Measurements from ENCODE around the gene CYCS.

GRCh38 chr7:25125137-25125946 is at the start of gene CYCS:
- TF ChIP-seq CTCF (conservative IDR thresholded peaks at IDR 0.05; ENCODE audit: low read length) = no peak
- no peak for TF ChIP-seq EZH2phosphoT487 (IDR thresholded peaks at IDR 0.05; ENCODE audit: borderline replicate concordance, low read depth, low read length)
